ENCODE results near the gene KEL.

Gene KEL

GRCh38 chr7:142960955-142961512 lies 1.1 kb downstream of the KEL start:
- DNase-seq: no peak

GRCh38 chr7:142959202-142959601 lies 3.0 kb downstream of the KEL start:
- no peak for DNase-seq

GRCh38 chr7:142957723-142958122 lies 4.4 kb downstream of the KEL start:
- DNase-seq: no peak

- DNase-seq: no peak
Observed at GRCh38 chr7:142956951-142957623, 5.1 kb downstream of the KEL start.

GRCh38 chr7:142954680-142955268 lies 7.4 kb downstream of the KEL start:
- DNase-seq: no peak

GRCh38 chr7:142950235-142950634 lies 11.9 kb downstream of the KEL start:
- DNase-seq: no peak

- no peak for DNase-seq
Observed at GRCh38 chr7:142948603-142949002, 13.6 kb downstream of the KEL start.

- no peak for DNase-seq
Observed at GRCh38 chr7:142945001-142945400, 17.2 kb downstream of the KEL start.

GRCh38 chr7:142943706-142944268 lies 18.4 kb downstream of the KEL start:
- no peak for DNase-seq

- DNase-seq: no peak
Observed at GRCh38 chr7:142942746-142943145, 19.4 kb downstream of the KEL start.

- no peak for DNase-seq
Observed at GRCh38 chr7:142941541-142941940, 20.6 kb downstream of the KEL start.

- no peak for DNase-seq
Observed at GRCh38 chr7:142940966-142941535, 21.1 kb downstream of the KEL start.

- DNase-seq: no peak
Observed at GRCh38 chr7:142939226-142939910, 22.8 kb downstream of the KEL start, which contains the start of gene LLCFC1. Gene LLCFC1, plus strand, starts transcription at chr7:142939484. Its CDS starts 138 bp downstream, at chr7:142939622.

- no peak for DNase-seq
Observed at GRCh38 chr7:142938611-142939010, 23.6 kb downstream of the KEL start.

- DNase-seq: no peak
Observed at GRCh38 chr7:142935941-142936565, 26.1 kb downstream of the KEL start.

GRCh38 chr7:142934056-142934455 lies 28.1 kb downstream of the KEL start:
- no peak for DNase-seq

GRCh38 chr7:142933624-142934023 lies 28.5 kb downstream of the KEL start, which contains the start of gene TRPV5:
Gene TRPV5, minus strand, starts transcription at chr7:142933746. Its CDS starts 287 bp downstream, at chr7:142933459.
- no peak for DNase-seq

GRCh38 chr7:142933092-142933475 lies 29.1 kb downstream of the KEL start:
- no peak for DNase-seq

GRCh38 chr7:142932386-142933091 lies 29.6 kb downstream of the KEL start:
- no peak for DNase-seq

- DNase-seq: no peak
Observed at GRCh38 chr7:142930126-142930730, 31.9 kb downstream of the KEL start.

- no peak for DNase-seq
Observed at GRCh38 chr7:142927949-142928348, 34.2 kb downstream of the KEL start.

Measured in NCI-H2029 (cell line).